ENCODE measurements around the gene COLEC12.
A peak's percentile ranks its signal among the peaks of the same experiment; 100 is the strongest.

Gene COLEC12

GRCh38 chr18:383135-383534 is 117.4 kb downstream of the COLEC12 start:
- no peak for DNase-seq

GRCh38 chr18:382423-382984 is 118.0 kb downstream of the COLEC12 start:
- DNase-seq, result no peak

GRCh38 chr18:379681-380330 is 120.7 kb downstream of the COLEC12 start:
- no peak for DNase-seq

- DNase-seq, result no peak
Observed at GRCh38 chr18:378079-378478, 122.4 kb downstream of the COLEC12 start.

- peak; percentile 61 for DNase-seq
Observed at GRCh38 chr18:377088-377487, 123.4 kb downstream of the COLEC12 start.

- no peak for DNase-seq
Observed at GRCh38 chr18:376311-376710, 124.2 kb downstream of the COLEC12 start.

- no peak for DNase-seq
Observed at GRCh38 chr18:374721-375168, 125.8 kb downstream of the COLEC12 start.

GRCh38 chr18:373780-374179 is 126.7 kb downstream of the COLEC12 start:
- no peak for DNase-seq

GRCh38 chr18:371609-371982 is 128.9 kb downstream of the COLEC12 start:
- peak; percentile 47 for DNase-seq

- DNase-seq, result peak; percentile 18
Observed at GRCh38 chr18:370751-371608, 129.5 kb downstream of the COLEC12 start.

- DNase-seq, result no peak
Observed at GRCh38 chr18:369224-370015, 131.1 kb downstream of the COLEC12 start.

GRCh38 chr18:366466-367061 is 133.9 kb downstream of the COLEC12 start:
- no peak for DNase-seq

- no peak for DNase-seq
Observed at GRCh38 chr18:365651-366050, 134.8 kb downstream of the COLEC12 start.

GRCh38 chr18:364256-364826 is 136.2 kb downstream of the COLEC12 start:
- peak; percentile 97 for DNase-seq

GRCh38 chr18:363301-364085 is 137.0 kb downstream of the COLEC12 start:
- DNase-seq, result peak; percentile 79

- DNase-seq, result peak; percentile 80
Observed at GRCh38 chr18:362311-363290, 137.9 kb downstream of the COLEC12 start.

- DNase-seq, result peak; percentile 99
Observed at GRCh38 chr18:361941-362310, 138.6 kb downstream of the COLEC12 start.

GRCh38 chr18:361100-361732 is 139.3 kb downstream of the COLEC12 start:
- no peak for DNase-seq

GRCh38 chr18:360676-361075 is 139.8 kb downstream of the COLEC12 start:
- DNase-seq, result no peak
